Activated naive CD8-positive, alpha-beta T cell treated with anti-CD3 and anti-CD28 coated beads, Interleukin-2, amount 10 ng/mL, durations not matched to agents 7 days and 5 days (primary cell): Measurements from ENCODE around the gene OPHN1. TPM values are rescaled to one million over a fixed set of nuclear protein-coding genes. Genes with fewer than 3 reads are reported as not detected.

Experiments used
- ATAC-seq: fragments of 150-1000 bp; cut with Tn5 transposase; one replicate; pipeline ENCODE4 v1.10.0; 2021; ENCODE audit warnings: low read depth, moderate library complexity
- POLR2A ChIA-PET: fragments of 350-600 bp; sonication (Branson Sonifier 250); formaldehyde crosslinking; loops from one replicate; lab custom pipeline; 2021; ENCODE audit warnings: antibody characterized with exemption; lab: Charles Lee
- DNase-seq: peaks from one replicate; pipeline ENCODE4 v3.0.0; 2021
- H3K27ac Mint-ChIP-seq: one replicate; pipeline ENCODE4 v1.8.0; 2022; ENCODE audit warnings: mild to moderate bottlenecking, mixed read lengths
- H3K27me3 Mint-ChIP-seq: one replicate; pipeline ENCODE4 v1.8.0; 2022; ENCODE audit warnings: mild to moderate bottlenecking, moderate library complexity, mixed read lengths
- H3K36me3 Mint-ChIP-seq: one replicate; pipeline ENCODE4 v1.8.0; 2021; ENCODE audit warnings: mild to moderate bottlenecking, mixed read lengths
- H3K4me1 Mint-ChIP-seq: one replicate; pipeline ENCODE4 v1.8.0; 2021; ENCODE audit warnings: mixed read lengths
- H3K4me3 Mint-ChIP-seq: one replicate; pipeline ENCODE4 v1.8.0; 2022; ENCODE audit warnings: mild to moderate bottlenecking, moderate library complexity, mixed read lengths
- H3K9me3 Mint-ChIP-seq: one replicate; pipeline ENCODE4 v1.8.0; 2021; ENCODE audit warnings: mixed read lengths
- total RNA-seq, 2 experiments: library from RNA; stranded (reverse); gene quantifications; one replicate each; pipeline ENCODE4 v1.2.3, GENCODE V29; 2021

The OPHN1 gene
- total RNA-seq, 2 experiments from 2014 or later: 0.09 to 0.44 TPM

DNA sequence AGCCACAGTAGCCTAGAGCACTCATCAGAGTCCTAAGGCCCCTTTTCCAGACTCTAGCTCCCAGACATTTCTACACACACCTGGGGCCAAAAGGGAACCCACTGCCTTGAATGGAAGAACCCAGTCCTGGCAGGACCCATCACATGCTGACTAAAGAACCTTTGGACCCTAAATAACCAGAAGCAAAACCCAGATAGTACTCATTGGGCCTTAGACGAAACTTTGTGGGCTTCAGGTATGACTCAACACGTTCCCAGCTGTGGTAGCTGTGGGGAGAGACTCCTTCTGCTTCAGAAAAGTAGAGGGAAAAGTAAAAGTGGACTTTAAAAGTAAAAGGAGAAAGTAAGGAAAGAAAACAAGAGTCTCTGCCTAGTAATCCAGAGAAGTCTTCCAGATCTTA, 311.5 kb downstream of the OPHN1 start:
- no peak overlapping the region for H3K27ac Mint-ChIP-seq
- H3K4me3 Mint-ChIP-seq: no peak overlapping the region
- H3K4me1 Mint-ChIP-seq: no peaks in the 10 kb centered on the region
- ATAC-seq (no peak), DNase-seq (no peak)
- no peaks in the 10 kb centered on the region for H3K9me3 Mint-ChIP-seq
- no peaks in the 10 kb centered on the region for H3K36me3 Mint-ChIP-seq
- POLR2A ChIA-PET: no interaction called here
- no peaks in the 10 kb centered on the region for H3K27me3 Mint-ChIP-seq

DNA sequence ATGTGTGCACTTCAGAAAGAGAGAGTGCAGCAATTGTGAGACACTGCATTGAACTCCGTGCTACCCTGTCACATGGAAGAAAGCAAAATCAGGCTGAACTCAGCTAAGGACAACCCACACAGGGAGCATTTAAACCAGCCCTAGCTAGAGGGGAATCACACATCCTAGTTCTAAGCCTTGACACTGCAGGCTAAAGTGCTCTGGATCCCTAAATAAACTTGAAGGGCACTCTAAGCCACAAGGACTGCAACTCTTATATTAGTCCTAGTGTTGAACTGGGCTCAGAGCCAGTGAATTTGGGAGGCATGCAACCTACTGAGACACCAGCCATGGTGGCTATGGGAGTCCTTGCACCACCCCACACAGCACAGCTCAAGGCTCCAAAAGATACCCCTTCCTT, 311.9 kb downstream of the OPHN1 start:
- Mint-ChIP-seq H3K27me3 (no peaks in the 10 kb centered on the region), H3K4me3 (no peak overlapping the region), H3K4me1 (no peaks in the 10 kb centered on the region), H3K9me3 (no peaks in the 10 kb centered on the region), H3K27ac (no peak overlapping the region), H3K36me3 (no peaks in the 10 kb centered on the region)
- no peak for DNase-seq
- no peak for ATAC-seq
- POLR2A ChIA-PET: no interaction called here

DNA sequence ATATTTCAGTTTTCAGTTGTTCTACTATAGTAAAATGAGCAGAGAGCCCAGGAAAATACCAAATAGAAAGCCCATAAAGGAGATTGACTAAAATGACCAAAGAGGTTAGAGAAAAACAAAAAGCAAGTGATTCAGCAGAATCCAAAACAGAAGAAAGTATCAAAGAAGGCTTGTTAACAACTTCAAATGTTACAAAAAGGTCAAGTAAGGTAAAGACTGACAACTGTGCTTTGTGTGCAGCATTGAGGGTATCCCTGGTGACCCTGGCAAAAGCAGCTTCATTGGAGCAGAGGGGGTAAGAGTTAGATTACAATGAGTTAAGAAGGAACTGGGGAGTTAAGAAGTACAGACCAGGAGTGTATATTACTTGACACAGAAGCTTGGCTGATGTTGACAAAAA, 317.9 kb downstream of the OPHN1 start:
- no peak overlapping the region for H3K4me3 Mint-ChIP-seq
- POLR2A ChIA-PET: no interaction called here
- no peak for ATAC-seq

DNA sequence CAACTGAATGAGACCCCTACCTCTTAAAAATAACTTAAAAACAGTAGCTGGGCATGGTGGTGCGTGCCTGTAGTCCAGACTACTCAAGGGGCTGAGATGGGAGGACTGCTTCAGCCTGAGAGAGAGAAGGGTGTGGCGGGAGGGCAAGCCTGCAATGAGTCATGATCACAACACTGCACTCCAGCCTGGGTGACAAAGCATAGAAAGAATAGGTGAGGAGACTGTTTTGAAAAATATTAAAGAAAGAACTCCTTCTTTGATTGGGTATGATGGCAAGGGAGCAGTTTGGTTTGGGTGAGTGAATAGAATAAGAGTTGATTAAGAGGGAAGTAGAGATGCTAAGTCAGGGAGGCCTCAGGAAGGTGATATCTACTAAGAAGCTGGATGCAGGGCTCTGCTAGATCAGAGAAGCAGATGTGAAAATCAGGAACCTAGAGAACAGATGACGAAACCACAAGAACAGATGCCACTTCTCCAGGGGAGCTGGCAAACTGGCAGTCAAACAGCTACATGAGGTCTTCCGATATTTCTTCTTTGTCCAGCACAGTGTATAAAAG, 318.6 kb downstream of the OPHN1 start:
- POLR2A ChIA-PET: no interaction called here
- Mint-ChIP-seq H3K27me3 (no peaks in the 10 kb centered on the region), H3K27ac (no peak overlapping the region), H3K36me3 (no peaks in the 10 kb centered on the region), H3K4me1 (no peaks in the 10 kb centered on the region), H3K9me3 (no peaks in the 10 kb centered on the region), H3K4me3 (no peak overlapping the region)
- DNase-seq: no peak
- no peak for ATAC-seq

More for the DNA sequence above, 317.9 kb downstream of the OPHN1 start:
- Mint-ChIP-seq H3K9me3 (no peaks in the 10 kb centered on the region), H3K27ac (no peak overlapping the region), H3K4me1 (no peaks in the 10 kb centered on the region), H3K27me3 (no peaks in the 10 kb centered on the region), H3K36me3 (no peaks in the 10 kb centered on the region)
- no peak for DNase-seq

DNA sequence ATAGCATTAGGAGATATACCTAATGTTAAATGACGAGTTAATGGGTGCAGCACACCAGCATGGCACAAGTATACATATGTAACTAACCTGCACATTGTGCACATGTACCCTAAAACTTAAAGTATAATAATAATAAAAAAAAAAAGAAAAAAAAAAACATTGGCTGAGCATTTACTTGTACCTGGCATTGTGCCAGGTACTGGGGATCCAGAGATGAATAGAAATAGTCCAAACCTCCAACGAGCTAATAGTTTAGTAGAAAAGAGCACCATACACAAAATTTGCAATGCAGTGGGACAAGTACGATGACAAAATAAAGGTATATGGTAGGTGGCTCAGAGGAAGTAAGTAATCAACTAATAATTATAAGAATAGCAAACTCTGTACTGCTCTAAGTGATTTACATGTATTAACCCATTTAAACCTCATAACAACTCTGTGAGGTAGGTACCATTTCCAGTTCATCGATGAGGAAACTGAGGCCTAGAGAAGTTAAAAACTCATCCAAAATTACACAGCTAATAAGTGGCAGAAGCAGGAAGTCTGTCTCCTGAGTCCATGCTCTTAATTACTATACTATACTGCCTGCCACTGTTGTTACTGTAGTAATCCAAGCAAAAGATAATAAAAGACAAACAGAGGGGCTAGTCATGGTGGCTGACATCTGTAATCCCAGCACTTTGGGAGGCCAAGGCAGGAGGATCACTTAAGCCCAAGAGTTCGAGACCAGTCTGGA, 319.3 kb downstream of the OPHN1 start:
- Mint-ChIP-seq H3K4me1 (no peaks in the 10 kb centered on the region), H3K4me3 (no peak overlapping the region), H3K27me3 (no peaks in the 10 kb centered on the region), H3K9me3 (no peaks in the 10 kb centered on the region), H3K36me3 (no peaks in the 10 kb centered on the region), H3K27ac (no peak overlapping the region)
- ATAC-seq (no peak), DNase-seq (no peak)
- POLR2A ChIA-PET: no interaction called here

DNA sequence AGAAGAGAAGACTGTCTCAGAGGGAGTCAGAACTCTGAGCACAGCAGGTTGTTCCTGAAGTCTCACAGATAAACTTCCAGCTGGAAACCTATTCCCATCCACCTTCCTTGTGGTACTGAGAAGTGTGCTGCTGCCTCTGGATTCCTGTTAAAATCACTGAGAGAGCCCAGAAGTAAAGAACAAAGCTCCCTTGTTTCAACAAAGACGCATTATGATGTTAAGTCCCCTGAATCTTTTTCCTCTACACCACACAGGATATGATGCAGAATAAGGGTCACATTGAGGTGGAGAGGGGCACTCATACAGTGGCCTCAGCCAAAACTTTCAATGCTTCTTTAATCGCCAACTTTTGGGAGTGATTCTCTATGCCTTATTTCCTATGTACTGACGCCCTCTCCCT, 321.0 kb downstream of the OPHN1 start:
- Mint-ChIP-seq H3K4me1 (no peaks in the 10 kb centered on the region), H3K9me3 (no peaks in the 10 kb centered on the region), H3K4me3 (no peak overlapping the region), H3K27me3 (no peaks in the 10 kb centered on the region), H3K36me3 (no peaks in the 10 kb centered on the region), H3K27ac (no peak overlapping the region)
- ATAC-seq (no peak), DNase-seq (no peak)
- POLR2A ChIA-PET: no interaction called here

DNA sequence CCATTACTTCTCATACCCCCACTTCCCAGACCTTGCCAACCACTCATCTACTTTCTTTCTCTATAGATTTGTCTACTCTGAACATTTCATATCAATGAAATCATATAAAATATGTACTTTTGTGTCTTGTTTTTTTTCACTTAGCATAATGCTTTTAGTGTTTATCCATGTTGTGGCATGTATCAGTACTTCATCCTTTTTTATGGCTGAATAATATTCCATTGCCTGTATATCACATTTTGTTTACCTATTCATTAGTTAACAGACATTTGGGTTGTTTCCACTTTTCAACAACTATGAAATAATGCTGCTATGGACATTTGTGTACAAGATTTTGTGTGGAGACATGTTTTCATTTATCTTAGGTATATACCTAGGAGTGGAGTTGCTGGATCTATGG, 324.1 kb downstream of the OPHN1 start:
- no peaks in the 10 kb centered on the region for H3K4me1 Mint-ChIP-seq
- H3K36me3 Mint-ChIP-seq: no peaks in the 10 kb centered on the region
- ATAC-seq (no peak), DNase-seq (no peak)
- no peaks in the 10 kb centered on the region for H3K27me3 Mint-ChIP-seq
- H3K4me3 Mint-ChIP-seq: no peak overlapping the region
- POLR2A ChIA-PET: no interaction called here
- H3K27ac Mint-ChIP-seq: no peak overlapping the region
- no peaks in the 10 kb centered on the region for H3K9me3 Mint-ChIP-seq

DNA sequence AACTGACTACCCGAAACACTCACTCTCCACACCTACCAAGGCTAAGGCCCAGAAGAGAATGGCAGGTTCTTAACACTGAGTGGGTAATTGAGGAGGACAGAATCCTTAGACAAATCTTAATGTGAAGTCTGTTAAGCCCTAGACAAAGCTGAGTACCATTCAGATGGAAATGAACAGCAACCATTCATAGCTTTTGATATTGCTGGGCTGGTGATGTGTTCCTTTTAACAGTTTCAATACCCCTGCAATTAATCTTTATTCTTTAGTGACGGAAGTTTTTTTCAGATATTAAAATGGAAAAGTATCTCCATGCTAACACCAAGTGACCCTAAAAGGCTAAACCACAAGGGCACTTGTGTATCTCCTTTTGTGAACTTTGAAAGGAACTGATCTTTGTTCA, 334.9 kb downstream of the OPHN1 start:
- POLR2A ChIA-PET: no interaction called here
- H3K9me3 Mint-ChIP-seq: peaks cover 2% of the 10 kb centered on the region

DNA sequence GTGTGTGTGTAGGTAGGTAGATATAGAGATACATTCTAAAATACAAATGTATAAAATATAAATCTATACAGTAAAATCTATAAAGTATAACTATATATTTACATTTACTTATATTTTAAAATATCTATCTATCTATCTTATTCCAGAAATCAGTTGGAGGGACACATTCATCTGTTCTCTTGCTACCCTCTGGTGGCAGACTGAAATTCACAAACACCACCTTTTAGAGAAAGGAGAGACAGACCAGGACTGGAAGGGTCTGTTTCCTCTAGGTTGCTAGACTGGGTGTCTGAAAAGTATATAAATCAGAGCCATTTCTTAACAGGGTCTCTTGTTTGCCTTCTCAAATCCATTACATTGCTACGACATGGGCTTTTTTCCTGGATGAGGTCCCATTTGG, 343.0 kb downstream of the OPHN1 start:
- peaks cover 3% of the 10 kb centered on the region for H3K27me3 Mint-ChIP-seq
- H3K36me3 Mint-ChIP-seq: no peaks in the 10 kb centered on the region
- H3K4me3 Mint-ChIP-seq: no peak overlapping the region
- no peak for ATAC-seq
- no peaks in the 10 kb centered on the region for H3K4me1 Mint-ChIP-seq
- H3K27ac Mint-ChIP-seq: no peak overlapping the region
- no peak for DNase-seq
- no peaks in the 10 kb centered on the region for H3K9me3 Mint-ChIP-seq
- POLR2A ChIA-PET: no interaction called here

More for the DNA sequence above, 334.9 kb downstream of the OPHN1 start:
- Mint-ChIP-seq H3K27ac (no peak overlapping the region), H3K4me3 (no peak overlapping the region), H3K27me3 (peaks cover 3% of the 10 kb centered on the region), H3K4me1 (no peaks in the 10 kb centered on the region), H3K36me3 (no peaks in the 10 kb centered on the region)
- ATAC-seq: no peak
- no peak for DNase-seq

DNA sequence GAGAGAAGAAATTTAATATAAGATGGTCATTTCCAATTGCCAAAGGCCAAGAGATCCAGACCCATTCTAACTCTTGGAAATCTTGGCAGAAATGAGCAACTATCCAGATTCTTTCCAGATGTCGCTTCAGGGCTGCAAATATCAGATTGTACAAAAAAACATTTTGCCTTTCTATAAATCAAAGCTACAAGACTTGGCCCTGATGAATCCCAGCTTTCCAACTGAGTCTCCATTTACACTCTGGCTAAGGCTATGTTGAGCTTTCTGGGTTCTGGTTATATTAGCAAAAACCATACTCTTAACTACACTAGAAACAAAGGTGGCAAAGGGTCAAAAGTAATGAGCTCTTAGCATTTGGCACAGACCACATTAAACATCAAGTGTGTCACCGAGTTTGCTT, 345.8 kb downstream of the OPHN1 start:
- H3K36me3 Mint-ChIP-seq: no peaks in the 10 kb centered on the region
- no peaks in the 10 kb centered on the region for H3K27me3 Mint-ChIP-seq
- H3K4me1 Mint-ChIP-seq: no peaks in the 10 kb centered on the region
- ATAC-seq (no peak), DNase-seq (no peak)
- POLR2A ChIA-PET: no interaction called here
- H3K4me3 Mint-ChIP-seq: no peak overlapping the region
- no peaks in the 10 kb centered on the region for H3K9me3 Mint-ChIP-seq
- no peak overlapping the region for H3K27ac Mint-ChIP-seq

DNA sequence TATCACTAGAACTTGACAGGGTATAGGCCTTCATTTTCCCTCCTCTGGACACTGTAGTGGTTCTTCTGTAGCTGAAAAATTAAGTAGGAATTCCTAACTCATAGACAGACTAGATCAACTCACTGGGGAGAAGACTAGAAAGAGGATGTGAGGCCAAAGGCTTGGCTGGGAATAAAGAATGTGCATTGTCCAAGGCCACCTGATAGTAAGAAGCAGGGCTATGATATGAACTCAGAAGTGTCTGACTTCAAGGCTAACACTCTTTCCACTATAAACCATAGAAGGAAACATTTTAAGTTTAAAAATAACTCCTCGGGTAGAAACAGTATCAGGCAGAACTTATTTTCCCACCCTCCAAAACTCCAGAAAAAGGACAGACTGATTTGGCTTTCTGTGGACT, 346.6 kb downstream of the OPHN1 start:
- ATAC-seq (no peak), DNase-seq (no peak)
- POLR2A ChIA-PET: no interaction called here
- no peaks in the 10 kb centered on the region for H3K4me1 Mint-ChIP-seq
- no peak overlapping the region for H3K4me3 Mint-ChIP-seq
- no peaks in the 10 kb centered on the region for H3K36me3 Mint-ChIP-seq
- no peaks in the 10 kb centered on the region for H3K9me3 Mint-ChIP-seq
- no peaks in the 10 kb centered on the region for H3K27me3 Mint-ChIP-seq
- no peak overlapping the region for H3K27ac Mint-ChIP-seq

DNA sequence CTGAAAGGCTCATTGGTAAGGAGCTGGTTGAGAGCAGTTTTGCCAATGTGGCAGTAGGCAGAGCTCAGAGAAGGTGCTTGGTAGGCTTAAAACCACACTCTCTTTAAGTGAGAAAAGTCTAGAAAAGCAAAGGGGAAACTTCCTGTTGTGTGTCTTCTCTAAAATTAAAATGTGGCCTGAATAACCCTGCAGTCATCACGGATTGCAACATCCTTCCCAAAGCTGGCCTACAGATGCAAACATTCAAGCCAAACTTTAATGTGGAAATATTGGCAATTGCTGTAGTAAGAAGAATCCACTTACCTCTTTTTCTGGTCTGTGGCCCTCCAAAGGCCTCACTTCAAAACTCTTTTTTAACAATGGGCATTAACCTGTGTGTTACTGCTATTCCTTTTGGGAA, 348.5 kb downstream of the OPHN1 start:
- Mint-ChIP-seq H3K9me3 (peaks cover under 1% of the 10 kb centered on the region), H3K4me3 (no peak overlapping the region), H3K27ac (no peak overlapping the region), H3K27me3 (no peaks in the 10 kb centered on the region), H3K4me1 (no peaks in the 10 kb centered on the region), H3K36me3 (no peaks in the 10 kb centered on the region)
- POLR2A ChIA-PET: no interaction called here
- no peak for DNase-seq
- no peak for ATAC-seq

DNA sequence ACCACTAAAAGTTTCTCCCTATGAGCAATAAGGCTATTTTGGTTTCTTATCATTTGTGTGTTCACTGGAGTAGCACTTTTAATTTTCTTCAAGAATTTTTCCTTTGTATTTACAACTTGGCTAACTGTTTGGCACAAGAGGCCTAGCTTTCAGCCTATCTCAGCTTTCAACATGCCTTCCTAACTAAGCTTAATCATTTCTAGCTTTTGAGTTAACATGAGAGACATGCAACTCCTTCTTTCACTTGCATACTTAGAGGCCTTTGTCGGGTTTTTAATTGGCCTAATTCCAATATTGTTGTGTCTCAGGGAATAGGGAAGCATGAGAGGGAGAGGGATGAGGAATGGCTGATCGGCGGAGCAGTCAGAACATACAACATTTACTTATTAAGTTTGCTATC, 349.8 kb downstream of the OPHN1 start:
- Mint-ChIP-seq H3K4me1 (no peaks in the 10 kb centered on the region), H3K27me3 (no peaks in the 10 kb centered on the region), H3K4me3 (no peak overlapping the region), H3K36me3 (no peaks in the 10 kb centered on the region), H3K9me3 (peaks cover 2% of the 10 kb centered on the region), H3K27ac (no peak overlapping the region)
- DNase-seq (no peak), ATAC-seq (no peak)
- POLR2A ChIA-PET: no interaction called here

DNA sequence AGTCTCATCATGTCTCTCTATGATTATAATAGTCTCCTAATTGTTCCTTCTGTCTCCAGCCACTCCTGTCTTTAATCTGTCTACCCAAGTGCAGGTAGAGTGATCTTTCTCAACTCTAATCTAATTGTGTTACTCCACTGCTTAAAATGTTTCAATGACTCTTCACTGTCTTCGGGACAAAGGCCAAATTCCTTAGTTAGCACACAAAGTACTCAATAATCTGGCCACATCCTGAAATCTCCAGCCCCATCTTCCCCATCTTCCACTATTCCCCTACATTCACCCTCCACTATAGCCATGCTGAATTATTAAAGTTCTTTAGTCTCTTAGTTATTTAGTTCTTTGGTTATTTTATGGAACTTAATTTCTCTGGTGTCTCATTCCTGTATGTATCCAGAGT, 353.3 kb downstream of the OPHN1 start:
- no peaks in the 10 kb centered on the region for H3K4me1 Mint-ChIP-seq
- POLR2A ChIA-PET: no interaction called here
- ATAC-seq (no peak), DNase-seq (no peak)
- no peaks in the 10 kb centered on the region for H3K27me3 Mint-ChIP-seq
- H3K27ac Mint-ChIP-seq: no peak overlapping the region
- no peak overlapping the region for H3K4me3 Mint-ChIP-seq
- peaks cover 2% of the 10 kb centered on the region for H3K9me3 Mint-ChIP-seq
- no peaks in the 10 kb centered on the region for H3K36me3 Mint-ChIP-seq
